ENCODE data around the gene PRR35.

Gene PRR35

GRCh38 chr16:588889-589657, 28.9 kb downstream of the PRR35 start:
- peaks cover 0 to 9% (median 0%) of the 10 kb centered on the region in 11 experiments; a peak in 5 of 22 replicates for H3K36me3 ChIP-seq
- H3K27me3 ChIP-seq: no peaks in the 10 kb centered on the region
- H4K20me1 ChIP-seq: peaks cover 25 to 72% (median 43%) of the 10 kb centered on the region in 11 experiments; a peak in 19 of 22 replicates
- H3K4me3 ChIP-seq: peak overlapping the region; percentile 79 to 97 (median 88)
- H3K4me2 ChIP-seq: peak overlapping the region; percentile 87 to 100 (median 94)
- H3K27ac ChIP-seq: peak overlapping the region; percentile 91 to 99 (median 96)
- no peak for TF ChIP-seq Cebpa-rat (IDR thresholded peaks at IDR 0.05)
- no peaks in the 10 kb centered on the region for H3K9me3 ChIP-seq (replicated peaks in 1 of 11)
- peaks cover 56 to 70% (median 61%) of the 10 kb centered on the region in 10 experiments for H3K4me1 ChIP-seq
- H3K9ac ChIP-seq: peak overlapping the region; percentile 91 to 99 (median 96)

GRCh38 chr16:589658-590187, 29.5 kb downstream of the PRR35 start, which contains the start of gene RAB40C:
Gene RAB40C (plus strand): TSS chr16:590066. CDS start chr16:590292, 226 bp downstream.
- Histone ChIP-seq H3K4me1 (peaks cover 60 to 72% (median 66%) of the 10 kb centered on the region in 10 experiments), H4K20me1 (peaks cover 25 to 79% (median 49%) of the 10 kb centered on the region in 11 experiments; a peak in 19 of 22 replicates), H3K27ac (peak within 1 kb of the TSS; percentile 91 to 99 (median 96)), H3K4me3 (peak within 1 kb of the TSS; percentile 79 to 97 (median 88)), H3K9me3 (replicated peaks in 1 of 11) (no peaks in the 10 kb centered on the region), H3K9ac (peak within 1 kb of the TSS; percentile 91 to 99 (median 96)), H3K36me3 (peaks cover 0 to 14% (median 0%) of the 10 kb centered on the region in 11 experiments; a peak in 5 of 22 replicates), H3K4me2 (peak within 1 kb of the TSS; percentile 97 to 100 (median 99)), H3K27me3 (no peaks in the 10 kb centered on the region)
- no peak for TF ChIP-seq Cebpa-rat (IDR thresholded peaks at IDR 0.05)

GRCh38 chr16:590188-590814, 30.1 kb downstream of the PRR35 start:
- Histone ChIP-seq H4K20me1 (peaks cover 25 to 85% (median 55%) of the 10 kb centered on the region in 11 experiments; a peak in 19 of 22 replicates), H3K27ac (peak overlapping the region; percentile 58 to 99 (median 89))
- TF ChIP-seq Cebpa-rat (IDR thresholded peaks at IDR 0.05): no peak

GRCh38 chr16:590815-591200, 30.6 kb downstream of the PRR35 start:
- H3K9me3 ChIP-seq (replicated peaks in 1 of 11): no peaks in the 10 kb centered on the region
- peak overlapping the region; percentile 85 to 99 (median 96) for H3K9ac ChIP-seq
- peaks cover 22 to 85% (median 58%) of the 10 kb centered on the region in 11 experiments; a peak in 19 of 22 replicates for H4K20me1 ChIP-seq
- peak overlapping the region; percentile 79 to 97 (median 88) for H3K4me3 ChIP-seq
- TF ChIP-seq Cebpa-rat (IDR thresholded peaks at IDR 0.05): no peak
- H3K4me2 ChIP-seq: peak overlapping the region; percentile 89 to 100 (median 99)
- H3K4me1 ChIP-seq: peaks cover 71 to 79% (median 76%) of the 10 kb centered on the region in 10 experiments
- peak overlapping the region; percentile 58 to 99 (median 89); a peak in 21 of 22 replicates for H3K27ac ChIP-seq
- no peaks in the 10 kb centered on the region for H3K27me3 ChIP-seq
- peaks cover 0 to 20% (median 0%) of the 10 kb centered on the region in 11 experiments; a peak in 5 of 22 replicates for H3K36me3 ChIP-seq

More at GRCh38 chr16:590188-590814, 30.1 kb downstream of the PRR35 start:
- H3K36me3 ChIP-seq: peaks cover 0 to 16% (median 0%) of the 10 kb centered on the region in 11 experiments; a peak in 5 of 22 replicates
- peaks cover 66 to 77% (median 71%) of the 10 kb centered on the region in 10 experiments for H3K4me1 ChIP-seq
- peak overlapping the region; percentile 85 to 99 (median 96) for H3K9ac ChIP-seq
- peak overlapping the region; percentile 79 to 97 (median 88) for H3K4me3 ChIP-seq
- H3K9me3 ChIP-seq (replicated peaks in 1 of 11): no peaks in the 10 kb centered on the region
- peak overlapping the region; percentile 89 to 100 (median 99) for H3K4me2 ChIP-seq
- no peaks in the 10 kb centered on the region for H3K27me3 ChIP-seq

GRCh38 chr16:591231-591630, 31.0 kb downstream of the PRR35 start:
- H3K9ac ChIP-seq: peak overlapping the region; percentile 85 to 99 (median 96)
- peaks cover 75 to 80% (median 79%) of the 10 kb centered on the region in 10 experiments for H3K4me1 ChIP-seq
- H3K4me2 ChIP-seq: peak overlapping the region; percentile 89 to 100 (median 99)
- H3K9me3 ChIP-seq (replicated peaks in 1 of 11): no peaks in the 10 kb centered on the region
- no peaks in the 10 kb centered on the region for H3K27me3 ChIP-seq
- peaks cover 25 to 85% (median 61%) of the 10 kb centered on the region in 11 experiments; a peak in 19 of 22 replicates for H4K20me1 ChIP-seq
- peak overlapping the region; percentile 79 to 97 (median 88) for H3K4me3 ChIP-seq
- peaks cover 0 to 22% (median 2%) of the 10 kb centered on the region in 11 experiments; a peak in 7 of 22 replicates for H3K36me3 ChIP-seq
- H3K27ac ChIP-seq: peak overlapping the region in 6 of 11 experiments; percentile 10 to 99 (median 84); a peak in 7 of 22 replicates
- no peak for TF ChIP-seq Cebpa-rat (IDR thresholded peaks at IDR 0.05)

- peak overlapping the region in 7 of 10 experiments; percentile 31 to 97 (median 90); a peak in 10 of 20 replicates for H3K4me3 ChIP-seq
Observed at GRCh38 chr16:591892-592517, 31.8 kb downstream of the PRR35 start.

GRCh38 chr16:592518-593306, 32.5 kb downstream of the PRR35 start:
- H3K27ac ChIP-seq: peak overlapping the region in 10 of 11 experiments; percentile 14 to 99 (median 84); a peak in 18 of 22 replicates
- H3K4me2 ChIP-seq: peak overlapping the region; percentile 89 to 100 (median 99)
- peak overlapping the region; percentile 28 to 98 (median 73); a peak in 21 of 22 replicates for H3K9ac ChIP-seq
- peaks cover 25 to 83% (median 62%) of the 10 kb centered on the region in 11 experiments; a peak in 19 of 22 replicates for H4K20me1 ChIP-seq
- no peaks in the 10 kb centered on the region for H3K27me3 ChIP-seq
- TF ChIP-seq Cebpa-rat (IDR thresholded peaks at IDR 0.05): peak in 9 of 11 experiments; percentile 73 to 95 (median 89); a peak in 18 of 22 replicates
- peaks cover 0 to 37% (median 8%) of the 10 kb centered on the region in 11 experiments; a peak in 10 of 22 replicates for H3K36me3 ChIP-seq
- H3K4me3 ChIP-seq: peak overlapping the region in 7 of 10 experiments; percentile 31 to 97 (median 42); a peak in 12 of 20 replicates
- peaks cover 67 to 74% (median 72%) of the 10 kb centered on the region in 10 experiments for H3K4me1 ChIP-seq
- H3K9me3 ChIP-seq (replicated peaks in 1 of 11): no peaks in the 10 kb centered on the region

More at GRCh38 chr16:591892-592517, 31.8 kb downstream of the PRR35 start:
- Histone ChIP-seq H3K27me3 (no peaks in the 10 kb centered on the region), H3K9me3 (replicated peaks in 1 of 11) (no peaks in the 10 kb centered on the region), H3K4me1 (peaks cover 74 to 80% (median 79%) of the 10 kb centered on the region in 10 experiments), H3K27ac (peak overlapping the region in 9 of 11 experiments; percentile 52 to 99 (median 84); a peak in 18 of 22 replicates), H3K4me2 (peak overlapping the region; percentile 89 to 100 (median 99)), H4K20me1 (peaks cover 28 to 85% (median 63%) of the 10 kb centered on the region in 11 experiments; a peak in 19 of 22 replicates), H3K36me3 (peaks cover 0 to 30% (median 8%) of the 10 kb centered on the region in 11 experiments; a peak in 10 of 22 replicates), H3K9ac (peak overlapping the region; percentile 28 to 98 (median 73); a peak in 20 of 22 replicates)
- TF ChIP-seq Cebpa-rat (IDR thresholded peaks at IDR 0.05): no peak
